ENCODE results near the gene WNT5B. TPM values are rescaled to one million over a fixed set of nuclear protein-coding genes. Genes with fewer than 3 reads are reported as not detected.

WNT5B gene
- total RNA-seq, 2 donors from 2014 or later = 0.71 to 6.1 TPM

GRCh38 chr12:1629338-1630132, 504 bp downstream of the WNT5B start:
- Histone ChIP-seq H3K9ac (ENCODE audit: extremely low read depth, low read length, poor library complexity, severe bottlenecking) (no peak overlapping the region), H3K27ac (ENCODE audit: low read depth, low read length) (no peak overlapping the region), H3K4me1 (ENCODE audit: control insufficient read depth, insufficient read depth, low read length) (peaks cover 9% of the 10 kb centered on the region), H3K4me3 (ENCODE audit: low read length) (peak overlapping the region; percentile 75), H3K27me3 (ENCODE audit: control insufficient read depth, insufficient read depth, low read length, poor library complexity, severe bottlenecking) (peaks cover 63% of the 10 kb centered on the region), H3K9me3 (ENCODE audit: control insufficient read depth, low read length) (no peaks in the 10 kb centered on the region), H3K36me3 (ENCODE audit: control insufficient read depth, insufficient read depth, low read length) (no peaks in the 10 kb centered on the region)
- Mint-ChIP-seq H3K27ac (no peak overlapping the region), H3K9me3 (no peaks in the 10 kb centered on the region), H3K4me3 (peak overlapping the region; percentile 55), H3K36me3 (ENCODE audit: low read depth) (no peaks in the 10 kb centered on the region), H3K4me1 (peaks cover 52% of the 10 kb centered on the region), H3K27me3 (ENCODE audit: insufficient read depth) (peaks cover 87% of the 10 kb centered on the region)
- peak; percentile 88 for DNase-seq
- whole genome bisulfite sequencing, 2 experiments (ENCODE audit: insufficient coverage in 1 of 2, insufficient read length in 1 of 2) = 0 to 1% methylated on average over 7 to 32 of the region's 32 CpGs
- peak; percentile 61 for TF ChIP-seq CTCF (conservative IDR thresholded peaks at IDR 0.05)

- peaks cover 53% of the 10 kb centered on the region for H3K4me1 Mint-ChIP-seq
- peaks cover 63% of the 10 kb centered on the region for H3K27me3 ChIP-seq (ENCODE audit: control insufficient read depth, insufficient read depth, low read length, poor library complexity, severe bottlenecking)
- peak; percentile 57 for TF ChIP-seq CTCF (conservative IDR thresholded peaks at IDR 0.05)
Observed at GRCh38 chr12:1630133-1630826, 1.2 kb downstream of the WNT5B start.

GRCh38 chr12:1630827-1631591, 2.0 kb downstream of the WNT5B start:
- WGBS, 2 experiments (ENCODE audit: insufficient coverage in 1 of 2, insufficient read length in 1 of 2) = 15 to 22% methylated on average over 13 to 23 of the region's 23 CpGs
- peaks cover 9% of the 10 kb centered on the region for H3K4me1 ChIP-seq (ENCODE audit: control insufficient read depth, insufficient read depth, low read length)
- H3K9ac ChIP-seq (ENCODE audit: extremely low read depth, low read length, poor library complexity, severe bottlenecking) = no peak overlapping the region
- H3K36me3 ChIP-seq (ENCODE audit: control insufficient read depth, insufficient read depth, low read length) = no peaks in the 10 kb centered on the region
- H3K36me3 Mint-ChIP-seq (ENCODE audit: low read depth) = no peaks in the 10 kb centered on the region
- DNase-seq = peak; percentile 88
- TF ChIP-seq CTCF (conservative IDR thresholded peaks at IDR 0.05) = peak; percentile 68
- H3K27ac Mint-ChIP-seq = no peak overlapping the region
- peaks cover 51% of the 10 kb centered on the region for H3K4me1 Mint-ChIP-seq
- peaks cover 63% of the 10 kb centered on the region for H3K27me3 ChIP-seq (ENCODE audit: control insufficient read depth, insufficient read depth, low read length, poor library complexity, severe bottlenecking)
- no peaks in the 10 kb centered on the region for H3K9me3 Mint-ChIP-seq
- no peak overlapping the region for H3K27ac ChIP-seq (ENCODE audit: low read depth, low read length)
- H3K4me3 ChIP-seq (ENCODE audit: low read length) = peak overlapping the region; percentile 75
- H3K9me3 ChIP-seq (ENCODE audit: control insufficient read depth, low read length) = no peaks in the 10 kb centered on the region
- peak overlapping the region; percentile 55 for H3K4me3 Mint-ChIP-seq
- peaks cover 78% of the 10 kb centered on the region for H3K27me3 Mint-ChIP-seq (ENCODE audit: insufficient read depth)

More at GRCh38 chr12:1630133-1630826, 1.2 kb downstream of the WNT5B start:
- H3K27me3 Mint-ChIP-seq (ENCODE audit: insufficient read depth) = peaks cover 80% of the 10 kb centered on the region
- Histone ChIP-seq H3K4me1 (ENCODE audit: control insufficient read depth, insufficient read depth, low read length) (peaks cover 9% of the 10 kb centered on the region), H3K36me3 (ENCODE audit: control insufficient read depth, insufficient read depth, low read length) (no peaks in the 10 kb centered on the region), H3K9ac (ENCODE audit: extremely low read depth, low read length, poor library complexity, severe bottlenecking) (no peak overlapping the region), H3K27ac (ENCODE audit: low read depth, low read length) (no peak overlapping the region), H3K9me3 (ENCODE audit: control insufficient read depth, low read length) (no peaks in the 10 kb centered on the region), H3K4me3 (ENCODE audit: low read length) (peak overlapping the region; percentile 75)
- WGBS, 2 experiments (ENCODE audit: insufficient coverage in 1 of 2, insufficient read length in 1 of 2) = 1 to 6% methylated on average over 8 to 58 of the region's 58 CpGs
- no peak overlapping the region for H3K27ac Mint-ChIP-seq
- H3K4me3 Mint-ChIP-seq = peak overlapping the region; percentile 55
- H3K36me3 Mint-ChIP-seq (ENCODE audit: low read depth) = no peaks in the 10 kb centered on the region
- DNase-seq = peak; percentile 88
- H3K9me3 Mint-ChIP-seq = no peaks in the 10 kb centered on the region
